Prostate gland (tissue), 2 donors: Measurements from ENCODE around the gene KCNAB1. TPM values are rescaled to one million over a fixed set of nuclear protein-coding genes. Genes with fewer than 3 reads are reported as not detected.

Experiments
- DNase-seq: peaks from one replicate; pipeline ENCODE4 v3.0.0-alpha.2; 2019; ENCODE audit warnings: low spot score
- H3K27ac ChIP-seq, 2 donors: fragments of 200-600 bp; sonication (generic); 2 replicates each; pipeline ENCODE4 v1.5.1; 2017 to 2019
- H3K27me3 ChIP-seq: fragments of 200-600 bp; sonication (generic); replicated peaks from 2 replicates; pipeline ENCODE4 v1.5.1; 2019; ENCODE audit not compliant: insufficient read depth
- H3K36me3 ChIP-seq, 2 donors: fragments of 200-600 bp; sonication (generic); 1 replicate in 1 of 2; 2 replicates in 1 of 2; pipeline versions ENCODE4 v1.5.1 to v1.8.1; 2017 to 2019
- H3K4me1 ChIP-seq: fragments of 200-600 bp; sonication (generic); replicated peaks from 2 replicates; pipeline ENCODE4 v1.5.1; 2019
- H3K4me3 ChIP-seq, 2 donors: fragments of 200-600 bp; sonication (generic); 2 replicates each; pipeline ENCODE4 v1.5.1; 2017 to 2019
- H3K9me3 ChIP-seq: fragments of 200-600 bp; sonication (generic); 2 replicates; pipeline ENCODE4 v1.5.1; 2017
- POLR2A ChIP-seq: fragments of 450-650 bp; IDR thresholded peaks from one replicate; pipeline ENCODE4 v1.6.1; 2016; ENCODE audit warnings: antibody characterized with exemption, mild to moderate bottlenecking
- POLR2AphosphoS5 ChIP-seq: sonication (generic); formaldehyde crosslinking; IDR thresholded peaks from one replicate; pipeline ENCODE4 v1.6.1; 2017; ENCODE audit warnings: antibody characterized with exemption
- WGBS: methylation state at CpG from one replicate; pipeline ENCODE4 v1.1.5; 2018; 5-methylcytosine and 5-hydroxymethylcytosine counted together
- intact Hi-C: fragments of 100-400 bp; cut with DNase I; formaldehyde crosslinking; loops from one replicate; pipeline ENCODE4 v1.14.2; 2022
- total RNA-seq, 2 donors: library from RNA; depleted of rRNA; stranded (reverse); fragments of >200 nt; gene quantifications; one replicate each; pipeline ENCODE4 v1.1.0, GENCODE V29; 2016
- TF ChIP-seq, protein P1 (sequence below), 4 experiments: fragments of 200-600 bp in 2 of 4; fragments of 450-650 bp in 2 of 4; sonication (generic) in 2 of 4; IDR thresholded peaks; 1 replicate in 3 of 4; 2 replicates in 1 of 4; pipeline ENCODE4 v1.5.1; 2016 to 2019; ENCODE audit warnings: antibody characterized with exemption in 4 of 4, mild to moderate bottlenecking in 2 of 4, moderate library complexity in 2 of 4

KCNAB1 gene
- total RNA-seq, 2 donors from 2014 or later: 5.2 to 9.5 TPM

DNA sequence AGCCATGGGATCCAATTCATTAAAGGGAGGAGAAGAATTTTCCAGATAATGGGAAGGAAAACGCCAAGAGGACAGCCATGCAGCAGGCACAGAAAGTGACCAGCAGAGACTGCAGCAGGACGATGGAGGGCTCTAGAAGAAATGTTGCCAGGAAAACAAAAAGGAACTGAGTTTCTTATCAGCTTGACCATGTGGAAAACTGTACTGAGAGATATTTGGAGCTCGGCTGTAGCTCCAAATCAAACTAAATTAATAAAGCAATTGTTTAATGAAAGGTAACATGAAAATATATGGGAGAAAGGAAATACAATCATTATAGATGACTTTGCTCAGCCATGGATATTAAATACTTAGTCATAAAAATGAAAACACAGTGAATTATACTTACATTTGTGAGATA, 370.8 kb downstream of the KCNAB1 start:
- Histone ChIP-seq H3K27ac (no peak overlapping the region), H3K27me3 (no peaks in the 10 kb centered on the region), H3K9me3 (no peaks in the 10 kb centered on the region), H3K4me3 (no peak overlapping the region), H3K4me1 (no peaks in the 10 kb centered on the region), H3K36me3 (no peaks in the 10 kb centered on the region)
- WGBS: 77% methylated on average over 3 of the region's 3 CpGs
- intact Hi-C loops: no loop called here
- DNase-seq: no peak
- no peak for TF ChIP-seq POLR2AphosphoS5

DNA sequence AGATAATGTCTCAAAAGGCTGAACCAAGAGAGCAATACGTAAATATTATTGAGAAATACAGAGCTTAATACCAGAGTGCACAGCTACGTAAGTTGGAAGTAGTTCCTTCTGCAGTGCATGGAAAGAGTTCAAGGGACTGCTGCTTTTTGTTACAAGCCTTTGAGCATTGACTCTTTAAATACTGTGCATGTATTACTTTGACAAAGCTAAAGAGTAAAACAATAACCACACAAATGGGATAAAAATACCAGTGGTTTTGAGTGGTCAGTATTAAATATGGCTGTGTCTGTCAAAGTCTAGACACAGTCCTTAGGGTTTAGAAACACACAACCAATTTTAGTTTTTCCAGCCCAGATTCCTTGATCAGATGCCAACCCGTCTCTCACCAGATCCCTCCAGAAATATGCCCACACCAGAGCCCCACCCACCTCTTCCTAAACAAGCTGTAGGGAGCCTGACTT, 372.5 kb downstream of the KCNAB1 start:
- Histone ChIP-seq H3K9me3 (no peaks in the 10 kb centered on the region), H3K27me3 (no peaks in the 10 kb centered on the region), H3K4me3 (no peak overlapping the region), H3K36me3 (no peaks in the 10 kb centered on the region), H3K27ac (no peak overlapping the region), H3K4me1 (no peaks in the 10 kb centered on the region)
- WGBS: 56% methylated on average over 3 of the region's 3 CpGs
- DNase-seq: no peak
- intact Hi-C loops: no loop called here
- TF ChIP-seq POLR2A (no peak), POLR2AphosphoS5 (no peak)
- TF ChIP-seq, protein P1, sequence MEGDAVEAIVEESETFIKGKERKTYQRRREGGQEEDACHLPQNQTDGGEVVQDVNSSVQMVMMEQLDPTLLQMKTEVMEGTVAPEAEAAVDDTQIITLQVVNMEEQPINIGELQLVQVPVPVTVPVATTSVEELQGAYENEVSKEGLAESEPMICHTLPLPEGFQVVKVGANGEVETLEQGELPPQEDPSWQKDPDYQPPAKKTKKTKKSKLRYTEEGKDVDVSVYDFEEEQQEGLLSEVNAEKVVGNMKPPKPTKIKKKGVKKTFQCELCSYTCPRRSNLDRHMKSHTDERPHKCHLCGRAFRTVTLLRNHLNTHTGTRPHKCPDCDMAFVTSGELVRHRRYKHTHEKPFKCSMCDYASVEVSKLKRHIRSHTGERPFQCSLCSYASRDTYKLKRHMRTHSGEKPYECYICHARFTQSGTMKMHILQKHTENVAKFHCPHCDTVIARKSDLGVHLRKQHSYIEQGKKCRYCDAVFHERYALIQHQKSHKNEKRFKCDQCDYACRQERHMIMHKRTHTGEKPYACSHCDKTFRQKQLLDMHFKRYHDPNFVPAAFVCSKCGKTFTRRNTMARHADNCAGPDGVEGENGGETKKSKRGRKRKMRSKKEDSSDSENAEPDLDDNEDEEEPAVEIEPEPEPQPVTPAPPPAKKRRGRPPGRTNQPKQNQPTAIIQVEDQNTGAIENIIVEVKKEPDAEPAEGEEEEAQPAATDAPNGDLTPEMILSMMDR (IDR thresholded peaks at IDR 0.05): no peak

DNA sequence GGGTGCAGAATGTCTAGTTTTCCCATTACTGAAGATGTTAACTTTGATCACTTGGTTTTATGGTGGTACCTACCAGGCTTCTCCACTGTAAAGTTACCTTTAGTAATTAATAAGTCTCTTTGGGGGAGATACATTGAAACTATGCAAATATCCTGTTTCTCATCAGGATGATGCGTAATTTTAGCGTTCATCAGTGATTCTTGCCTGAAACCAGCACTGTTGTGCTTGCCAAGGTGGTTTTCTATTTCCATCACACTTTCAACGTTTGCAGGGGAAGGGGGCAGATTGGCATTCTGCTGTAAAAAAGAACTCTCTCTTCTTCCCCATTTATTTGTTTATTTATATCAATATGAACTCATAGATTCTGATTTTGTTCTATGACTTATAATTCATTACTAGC, 373.5 kb downstream of the KCNAB1 start:
- Histone ChIP-seq H3K4me1 (no peaks in the 10 kb centered on the region), H3K4me3 (no peak overlapping the region), H3K27ac (no peak overlapping the region), H3K36me3 (no peaks in the 10 kb centered on the region), H3K9me3 (no peaks in the 10 kb centered on the region), H3K27me3 (no peaks in the 10 kb centered on the region)
- no peak for DNase-seq
- whole genome bisulfite sequencing: 70% methylated on average over 3 of the region's 3 CpGs
- TF ChIP-seq POLR2A: no peak
- no peak for TF ChIP-seq POLR2AphosphoS5
- TF ChIP-seq, protein P1 (IDR thresholded peaks at IDR 0.05): no peak
- intact Hi-C loops: no loop called here

DNA sequence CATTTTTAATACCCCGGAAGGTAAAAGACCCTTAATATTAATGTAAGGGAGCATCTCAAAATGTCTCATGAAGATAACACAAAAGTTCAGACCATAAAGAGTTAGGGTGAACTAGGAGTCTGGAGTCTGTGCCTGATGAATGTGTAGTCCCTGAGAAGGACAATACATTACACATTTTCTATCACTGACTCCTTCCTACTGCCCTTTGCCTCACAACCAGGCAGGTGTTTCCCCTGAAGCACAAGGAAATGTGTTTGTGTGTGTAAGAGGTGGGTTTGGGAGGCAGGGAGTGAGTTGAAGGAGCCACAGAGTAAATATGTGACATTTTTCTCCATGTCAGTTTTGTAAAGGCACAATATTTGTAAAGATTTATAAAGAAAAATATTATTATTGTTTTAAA, 375.4 kb downstream of the KCNAB1 start:
- no peak overlapping the region for H3K27ac ChIP-seq
- no peaks in the 10 kb centered on the region for H3K4me1 ChIP-seq
- TF ChIP-seq, protein P1 (IDR thresholded peaks at IDR 0.05): no peak
- TF ChIP-seq POLR2AphosphoS5 (no peak), POLR2A (no peak)
- intact Hi-C loops: no loop called here
- H3K4me3 ChIP-seq: no peak overlapping the region
- H3K36me3 ChIP-seq: no peaks in the 10 kb centered on the region
- H3K9me3 ChIP-seq: no peaks in the 10 kb centered on the region
- no peak for DNase-seq
- 100% methylated on average over 1 of the region's 1 CpG for WGBS
- H3K27me3 ChIP-seq: no peaks in the 10 kb centered on the region

DNA sequence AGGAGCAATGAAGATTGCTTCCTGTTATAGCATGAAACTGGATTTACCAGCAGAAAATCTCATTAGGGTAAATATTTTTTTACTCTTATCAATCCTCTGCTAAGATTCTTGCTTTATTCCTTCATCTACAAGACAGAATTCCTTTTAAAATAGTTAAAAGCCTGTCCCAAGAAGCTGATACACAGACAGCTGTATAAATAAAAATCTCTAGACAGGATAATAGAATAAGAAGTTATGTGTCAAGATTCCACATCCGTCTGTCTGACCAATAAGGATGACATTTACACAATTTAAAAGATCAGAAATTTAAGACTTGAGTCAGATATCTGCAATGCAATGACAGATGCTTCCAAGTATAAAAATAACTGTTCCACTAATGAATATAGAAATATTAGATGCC, 376.9 kb downstream of the KCNAB1 start:
- intact Hi-C loops: no loop called here
- 44% methylated on average over 1 of the region's 1 CpG for WGBS
- H3K4me1 ChIP-seq: no peaks in the 10 kb centered on the region

More for the DNA sequence above, 376.9 kb downstream of the KCNAB1 start:
- DNase-seq: no peak
- Histone ChIP-seq H3K9me3 (no peaks in the 10 kb centered on the region), H3K36me3 (no peaks in the 10 kb centered on the region), H3K27me3 (no peaks in the 10 kb centered on the region), H3K27ac (no peak overlapping the region), H3K4me3 (no peak overlapping the region)
- TF ChIP-seq, protein P1 (IDR thresholded peaks at IDR 0.05): no peak
- TF ChIP-seq POLR2A: no peak
- no peak for TF ChIP-seq POLR2AphosphoS5
